ENCODE measurements around the gene CHPT1.

- TF ChIP-seq CTCF (IDR thresholded peaks at IDR 0.05; ENCODE audit: borderline replicate concordance, extremely low read depth, low read length, poor library complexity, severe bottlenecking) (no peak), EZH2 (IDR thresholded peaks at IDR 0.05; ENCODE audit: borderline replicate concordance, low read depth, low read length, severe bottlenecking) (no peak)
Measured at GRCh38 chr12:101667591-101667990, 29.8 kb upstream of the CHPT1 start.

Measured in DND-41 (cell line).